Heart right ventricle (tissue), 16 donors: Measurements from ENCODE around the gene HRH1. TPM values are rescaled to one million over a fixed set of nuclear protein-coding genes. Genes with fewer than 3 reads are reported as not detected.
A peak's percentile ranks its signal among the peaks of the same experiment; 100 is the strongest.

Experiments
- ATAC-seq, 8 donors: fragments of 200-7000 bp; cut with Tn5 transposase; one replicate each; pipeline ENCODE4 v1.9.1; 2020; ENCODE audit warnings: mild to moderate bottlenecking in 8 of 8, moderate library complexity in 8 of 8, moderate number of reproducible peaks in 1 of 8
- DNase-seq, 2 donors: peaks; one replicate each; pipeline ENCODE4 v3.0.0-alpha.2; 2020
- H3K27ac ChIP-seq, 10 donors: fragments of 200-600 bp; sonication (generic) in 2 of 10; one replicate each; pipeline versions ENCODE4 v1.5.0 to v1.8.0; 2020 to 2022; ENCODE audit warnings: mild to moderate bottlenecking in 3 of 10
- H3K27me3 ChIP-seq, 7 donors: fragments of 200-600 bp; one replicate each; pipeline ENCODE4 v1.8.0; 2021 to 2022; ENCODE audit warnings: mild to moderate bottlenecking in 2 of 7
- H3K36me3 ChIP-seq, 9 donors: fragments of 200-600 bp; sonication (generic) in 1 of 9; one replicate each; pipeline versions ENCODE4 v1.5.0 to v1.8.0; 2020 to 2022; ENCODE audit warnings: mild to moderate bottlenecking in 2 of 9
- H3K4me1 ChIP-seq, 9 donors: fragments of 200-600 bp; sonication (generic) in 1 of 9; one replicate each; pipeline versions ENCODE4 v1.5.0 to v1.8.0; 2020 to 2022; ENCODE audit warnings: mild to moderate bottlenecking in 4 of 9
- H3K4me3 ChIP-seq, 10 donors: fragments of 200-600 bp; sonication (generic) in 2 of 10; one replicate each; pipeline versions ENCODE4 v1.5.0 to v1.8.0; 2020 to 2022; ENCODE audit warnings: mild to moderate bottlenecking in 7 of 10, moderate library complexity in 2 of 10
- H3K9me3 ChIP-seq, 11 donors: fragments of 200-600 bp in 10 of 11; sonication (generic) in 2 of 11; one replicate each; pipeline versions ENCODE4 v1.5.0 to v1.8.0; 2013 to 2022; ENCODE audit warnings: mild to moderate bottlenecking in 2 of 11, control low read depth in 1 of 11, moderate library complexity in 1 of 11
- WGBS, 2 donors: extraction: QIAGEN DNeasy Blood & Tissue Kit; methylation state at CpG; one replicate each; pipeline ENCODE4 v1.1.7; 2013; ENCODE audit warnings: inconsistent platforms in 1 of 2; 5-methylcytosine and 5-hydroxymethylcytosine counted together
- intact Hi-C, 10 donors: fragments of 100-400 bp; cut with DNase I; formaldehyde crosslinking; loops; one replicate each; pipeline versions ENCODE4 v1.11.1 to v1.14.2; 2022
- polyA plus RNA-seq, 2 donors: library from polyadenylated mRNA; stranded (reverse); fragments of 200-250 nt; gene quantifications; one replicate each; pipeline ENCODE4 v1.2.3, GENCODE V29; 2013
- total RNA-seq, 10 donors: library from RNA; stranded (reverse); fragmentation: NEBNext Ultra II Directional in 3 of 10; extraction: Animal tissue kit (Norgen Biotek cat#: 25700) in 3 of 10; gene quantifications; one replicate each; pipeline versions ENCODE4 v1.2.1 to v1.2.4, GENCODE V29; 2021 to 2023
- TF ChIP-seq, protein P1 (sequence below), 9 donors: fragments of 200-600 bp; sonication (generic) in 2 of 9; IDR thresholded peaks; one replicate each; pipeline versions ENCODE4 v1.5.0 to v1.8.0; 2021 to 2022; ENCODE audit warnings: antibody characterized with exemption in 9 of 9, mild to moderate bottlenecking in 5 of 9, moderate library complexity in 1 of 9
- donor health status: Arrhythmogenic right ventricular cardiomyopathy.
- donor health status: ischemic (EF 13 %, LVEDD 7.1; RV severe dilation, severe dysfunction).
- donor health status: healthy with polysubstance abuse.
- donor health status: DM: no; HTN: yes; CAD: no.
- donor health status: DM: no; HTN: no; CAD: no.
- donor health status: ischemic (EF 25% LVEDD 6.9; RV normal size, moderate dysfunction).
- donor health status: ischemic (EF 25% LVEDD 5.7; RV mildly dilated, moderate dysfunction).
- donor health status: healthy.
- donor health status: DM: yes; HTN: yes; CAD: no.
- donor health status: Ischemic cardiomyopathy.
- donor health status: ischemic (EF 35%, LVEDD 5.7; RV mildly dilated, moderate dysfunction).
- donor health status: nonischemic (EF 11% LVEDD 7.7; RV severe dilation, severe dysfunction).
- donor health status: DM: yes; HTN: yes; CAD: no.
- donor health status: PGD.
- donor health status: ischemic (EF 29% LVEDD 5.4; RV normal size, mild dysfunction).
- donor health status: nonischemic (EF 23%, LVEDD 6.1; RV moderate dilation, normal function).

HRH1 gene
- total and polyA plus RNA-seq, 12 donors, result 0.57 to 3.1 (median 1.3) TPM

GRCh38 chr3:11224870-11225229 is 70.6 kb downstream of the HRH1 start:
- no peak for DNase-seq
- H3K36me3 ChIP-seq, result no peaks in the 10 kb centered on the region
- no peak for ATAC-seq
- peaks cover 0 to 52% (median 11%) of the 10 kb centered on the region in 9 donors for H3K4me1 ChIP-seq
- intact Hi-C loops, result no loop called here
- H3K27me3 ChIP-seq, result peaks cover 0 to 5% (median 0%) of the 10 kb centered on the region in 7 donors
- peak overlapping the region in 3 of 10 donors; percentile 17 to 40 (median 22) for H3K4me3 ChIP-seq
- H3K27ac ChIP-seq, result peak overlapping the region in 5 of 10 donors; percentile 52 to 84 (median 54)
- TF ChIP-seq, protein P1, sequence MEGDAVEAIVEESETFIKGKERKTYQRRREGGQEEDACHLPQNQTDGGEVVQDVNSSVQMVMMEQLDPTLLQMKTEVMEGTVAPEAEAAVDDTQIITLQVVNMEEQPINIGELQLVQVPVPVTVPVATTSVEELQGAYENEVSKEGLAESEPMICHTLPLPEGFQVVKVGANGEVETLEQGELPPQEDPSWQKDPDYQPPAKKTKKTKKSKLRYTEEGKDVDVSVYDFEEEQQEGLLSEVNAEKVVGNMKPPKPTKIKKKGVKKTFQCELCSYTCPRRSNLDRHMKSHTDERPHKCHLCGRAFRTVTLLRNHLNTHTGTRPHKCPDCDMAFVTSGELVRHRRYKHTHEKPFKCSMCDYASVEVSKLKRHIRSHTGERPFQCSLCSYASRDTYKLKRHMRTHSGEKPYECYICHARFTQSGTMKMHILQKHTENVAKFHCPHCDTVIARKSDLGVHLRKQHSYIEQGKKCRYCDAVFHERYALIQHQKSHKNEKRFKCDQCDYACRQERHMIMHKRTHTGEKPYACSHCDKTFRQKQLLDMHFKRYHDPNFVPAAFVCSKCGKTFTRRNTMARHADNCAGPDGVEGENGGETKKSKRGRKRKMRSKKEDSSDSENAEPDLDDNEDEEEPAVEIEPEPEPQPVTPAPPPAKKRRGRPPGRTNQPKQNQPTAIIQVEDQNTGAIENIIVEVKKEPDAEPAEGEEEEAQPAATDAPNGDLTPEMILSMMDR (IDR thresholded peaks at IDR 0.05), result no peak
- 87 to 91% methylated on average over 3 of the region's 3 CpGs for WGBS, 2 donors
- no peaks in the 10 kb centered on the region for H3K9me3 ChIP-seq

DNA sequence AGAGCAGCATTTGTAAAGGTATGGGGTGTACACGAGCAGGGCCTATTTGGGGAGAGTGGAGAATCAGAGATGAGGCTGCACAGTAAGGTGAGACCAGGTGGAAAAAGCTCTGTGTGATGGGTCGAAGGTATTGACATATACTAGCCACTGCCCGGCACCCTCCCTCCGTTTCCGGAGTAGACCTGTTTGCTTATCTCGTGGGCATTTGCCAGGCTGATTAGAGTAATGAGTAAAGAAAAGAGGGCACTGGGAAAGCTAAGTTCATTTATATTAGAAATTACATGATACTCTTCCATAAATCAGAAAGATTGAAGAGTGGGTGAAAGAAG is 71.7 kb downstream of the HRH1 start:
- ATAC-seq (no peak), DNase-seq (no peak)
- 79 to 84% methylated on average over 6 of the region's 6 CpGs for WGBS, 2 donors
- Histone ChIP-seq H3K4me1 (peaks cover 0 to 52% (median 11%) of the 10 kb centered on the region in 9 donors), H3K27me3 (peaks cover 0 to 2% (median 0%) of the 10 kb centered on the region in 7 donors), H3K36me3 (no peaks in the 10 kb centered on the region), H3K4me3 (peak overlapping the region in 2 of 10 donors; percentile 22 to 40), H3K9me3 (no peaks in the 10 kb centered on the region), H3K27ac (peak overlapping the region in 5 of 10 donors; percentile 1 to 84 (median 52))
- TF ChIP-seq, protein P1 (IDR thresholded peaks at IDR 0.05), result no peak
- intact Hi-C loops, result no loop called here

- peaks cover 0 to 52% (median 11%) of the 10 kb centered on the region in 9 donors for H3K4me1 ChIP-seq
- H3K36me3 ChIP-seq, result no peaks in the 10 kb centered on the region
- H3K27ac ChIP-seq, result no peak overlapping the region
- ATAC-seq (no peak), DNase-seq (no peak)
- no peaks in the 10 kb centered on the region for H3K27me3 ChIP-seq
- 73 to 83% methylated on average over 4 of the region's 4 CpGs for WGBS, 2 donors
- no peaks in the 10 kb centered on the region for H3K9me3 ChIP-seq
- intact Hi-C loops, result no loop called here
- no peak overlapping the region for H3K4me3 ChIP-seq
- TF ChIP-seq, protein P1 (IDR thresholded peaks at IDR 0.05), result no peak
These were observed 73.7 kb downstream of the HRH1 start for GRCh38 chr3:11228041-11228440.

DNA sequence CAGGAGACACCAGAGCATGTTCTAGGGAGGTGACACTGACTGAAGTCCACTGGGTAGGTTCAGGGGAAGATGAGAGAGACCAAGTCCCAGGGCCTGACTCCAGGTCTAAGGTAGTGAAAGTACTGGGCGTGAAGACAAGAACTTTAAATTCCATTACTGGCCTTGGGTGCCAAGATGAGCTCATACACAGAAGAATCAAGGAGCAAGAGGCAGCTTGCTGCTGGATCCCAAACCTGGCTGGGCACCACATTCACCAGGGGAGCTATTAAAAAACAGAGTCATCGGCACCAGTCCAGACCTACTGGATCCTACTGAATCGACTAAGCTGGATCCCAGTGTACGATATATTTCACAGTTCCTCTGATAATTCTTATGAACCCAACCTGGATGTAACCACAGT is 75.8 kb downstream of the HRH1 start:
- H3K9me3 ChIP-seq, result no peaks in the 10 kb centered on the region
- H3K36me3 ChIP-seq, result no peaks in the 10 kb centered on the region
- ATAC-seq (no peak), DNase-seq (no peak)
- peaks cover 0 to 34% (median 8%) of the 10 kb centered on the region in 9 donors for H3K4me1 ChIP-seq
- whole genome bisulfite sequencing, 2 donors, result 90 to 93% methylated on average over 4 of the region's 4 CpGs
- H3K27ac ChIP-seq, result no peak overlapping the region
- intact Hi-C loops, result loop anchor here in 3 of 10 donors (5.0 to 10.0 kb wide), 3 partner anchors 102 to 425 kb away; no protein-coding TSS in a partner anchor
- peaks cover 0 to 4% (median 0%) of the 10 kb centered on the region in 7 donors for H3K27me3 ChIP-seq
- TF ChIP-seq, protein P1 (IDR thresholded peaks at IDR 0.05), result no peak
- H3K4me3 ChIP-seq, result no peak overlapping the region
